GM12878 (cell line): ENCODE measurements around the gene TROAP. TPM values are rescaled to one million over a fixed set of nuclear protein-coding genes. Genes with fewer than 3 reads are reported as not detected.

ENCODE experiments used
- BCL11A ChIP-seq: IDR thresholded peaks from 2 replicates; pipeline ENCODE4 v1.6.1; 2011; ENCODE audit warnings: low read depth, low read length
- CBX3 ChIP-seq: fragments of 200-600 bp; sonication (generic); IDR thresholded peaks from 2 replicates; pipeline ENCODE4 v1.6.1; 2016; ENCODE audit warnings: low read depth, borderline replicate concordance
- CREB1 ChIP-seq: IDR thresholded peaks from 2 replicates; pipeline ENCODE4 v1.6.1; 2012; ENCODE audit warnings: low read depth, mild to moderate bottlenecking, inconsistent platforms
- CTCF ChIP-seq, 3 experiments: IDR thresholded peaks in 2 of 3; conservative IDR thresholded peaks in 1 of 3; 2 replicates each; pipeline ENCODE4 v1.5.1; 2011; ENCODE audit warnings: low read depth in 3 of 3, low read length in 3 of 3, mild to moderate bottlenecking in 3 of 3, control low read depth in 2 of 3, moderate library complexity in 2 of 3, inconsistent platforms in 1 of 3, mixed read lengths in 1 of 3; ENCODE audit not compliant: control insufficient read depth in 2 of 3, insufficient read depth in 1 of 3; ENCODE audit errors: extremely low read depth in 1 of 3
- EED ChIP-seq: sonication (generic); IDR thresholded peaks from 2 replicates; pipeline ENCODE4 v1.6.1; 2016; ENCODE audit warnings: antibody characterized with exemption, low read depth
- MTA2 ChIP-seq: fragments of 450-650 bp; IDR thresholded peaks from 2 replicates; pipeline ENCODE4 v1.6.1; 2016; ENCODE audit warnings: low read depth, mild to moderate bottlenecking, moderate library complexity
- NR2F1 ChIP-seq: fragments of 450-650 bp; conservative IDR thresholded peaks from 2 replicates; pipeline ENCODE4 v1.6.1; 2017; ENCODE audit warnings: mild to moderate bottlenecking
- ZBTB40 ChIP-seq: fragments of 450-650 bp; IDR thresholded peaks from 2 replicates; pipeline ENCODE4 v1.6.1; 2016; ENCODE audit warnings: mild to moderate bottlenecking, moderate library complexity, borderline replicate concordance
- polyA plus RNA-seq, 11 experiments: library from polyadenylated mRNA; depleted of rRNA in 4 of 11; unstranded in 6 of 11; stranded (reverse) in 5 of 11; fragments of >200 nt; fragmentation: Nextera tagmentation in 4 of 11; fragmentation: Illumina TruSeq in 1 of 11; extraction: Ambion mirVana in 4 of 11; extraction: Trizol in 1 of 11; gene quantifications; 1 replicate in 1 of 11; 2 replicates in 10 of 11; pipeline versions ENCODE4 v1.2.1 to v1.2.3, GENCODE V29; 2011 to 2016; ENCODE audit warnings: inconsistent platforms in 2 of 11, missing spikeins in 2 of 11, low read depth in 1 of 11
- total RNA-seq, 4 experiments: library from RNA; depleted of rRNA in 3 of 4; stranded (reverse); fragments of >200 nt in 3 of 4; fragmentation: Illumina TruSeq in 1 of 4; extraction: Trizol in 1 of 4; gene quantifications; 2 replicates each; pipeline versions ENCODE4 v1.2.1 to v1.2.3, GENCODE V29; 2013 to 2021

Gene TROAP
- total and polyA plus RNA-seq, 10 of the 15 experiments (the other 5 are each of a cell fraction or from before 2014, with no cell fraction given): 26.8 to 93.7 (median 52.6) TPM

- no peak for TF ChIP-seq ZBTB40
- no peak for TF ChIP-seq CREB1
- no peak for TF ChIP-seq BCL11A
- no peak for TF ChIP-seq CTCF (IDR thresholded peaks at IDR 0.05 in 2 of 3, conservative IDR thresholded peaks at IDR 0.05 in 1 of 3; ENCODE audit: control insufficient read depth in 2 of 3, extremely low read depth in 1 of 3, insufficient read depth in 1 of 3, low read depth in 3 of 3, low read length in 3 of 3)
- TF ChIP-seq NR2F1: no peak
- no peak for TF ChIP-seq EED
- no peak for TF ChIP-seq CBX3
- TF ChIP-seq MTA2: no peak
Observed at GRCh38 chr12:49362077-49362476, 39.0 kb downstream of the TROAP start (continued).
